Stimulated activated CD8-positive, alpha-beta memory T cell treated with anti-CD3 and anti-CD28 coated beads, Interleukin-15, amount 100 ng/mL, for 48 hours (primary cell): ENCODE data around the gene RASGRF1.

Experiments used
- DNase-seq, 2 donors: peaks; one replicate each; pipeline ENCODE4 v3.0.0-alpha.2; 2020; ENCODE audit warnings: low read depth in 2 of 2

The RASGRF1 gene

DNA sequence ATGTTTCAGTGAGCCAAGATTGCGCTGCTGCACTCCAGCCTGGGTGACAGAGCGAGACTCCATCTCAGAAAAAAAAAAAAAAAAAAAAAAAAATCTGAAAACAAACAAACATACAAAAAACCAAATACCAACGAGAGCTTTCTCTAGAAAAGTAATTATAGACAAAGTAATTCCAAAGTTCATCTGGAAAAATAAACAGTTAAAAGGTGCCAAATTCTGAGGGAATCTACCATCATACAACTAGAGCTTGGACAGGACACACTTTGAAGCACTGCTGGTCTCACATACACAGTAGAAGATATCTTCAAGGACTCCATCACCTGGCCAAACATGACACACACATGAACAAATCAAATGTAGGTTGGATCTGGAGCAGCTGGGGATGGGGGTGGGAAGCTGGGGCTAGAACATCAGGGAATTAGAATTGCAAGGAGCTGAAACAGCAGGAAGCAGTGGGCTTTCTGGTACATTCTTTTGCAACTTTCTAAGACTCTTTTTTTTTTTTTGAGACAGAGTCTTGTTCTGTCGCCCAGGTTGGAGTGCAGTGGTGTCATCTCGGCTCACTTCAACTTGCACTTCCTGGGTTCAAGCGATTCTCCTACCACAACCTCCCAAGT is 104.6 kb downstream of the RASGRF1 start:
- DNase-seq: no peak

DNA sequence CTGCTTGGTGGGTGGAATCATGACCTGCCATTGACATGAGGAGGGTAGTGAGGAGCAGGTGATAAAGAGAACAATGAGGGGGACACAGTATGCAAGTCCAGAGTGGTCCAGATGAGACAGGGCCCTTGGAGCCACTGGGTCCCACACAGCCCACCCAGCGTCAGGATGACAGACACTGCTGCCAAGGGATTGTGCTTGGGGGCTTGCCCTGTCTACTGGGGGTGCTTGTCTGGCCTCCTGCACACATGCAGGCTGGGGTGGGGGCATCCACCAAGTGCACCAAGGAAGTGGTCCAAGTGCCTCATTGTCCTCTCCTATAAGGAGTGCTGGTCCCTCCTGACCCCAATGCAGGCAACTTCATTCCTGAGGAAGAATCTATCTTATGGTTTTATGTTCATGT is 106.5 kb downstream of the RASGRF1 start:
- DNase-seq: no peak

DNA sequence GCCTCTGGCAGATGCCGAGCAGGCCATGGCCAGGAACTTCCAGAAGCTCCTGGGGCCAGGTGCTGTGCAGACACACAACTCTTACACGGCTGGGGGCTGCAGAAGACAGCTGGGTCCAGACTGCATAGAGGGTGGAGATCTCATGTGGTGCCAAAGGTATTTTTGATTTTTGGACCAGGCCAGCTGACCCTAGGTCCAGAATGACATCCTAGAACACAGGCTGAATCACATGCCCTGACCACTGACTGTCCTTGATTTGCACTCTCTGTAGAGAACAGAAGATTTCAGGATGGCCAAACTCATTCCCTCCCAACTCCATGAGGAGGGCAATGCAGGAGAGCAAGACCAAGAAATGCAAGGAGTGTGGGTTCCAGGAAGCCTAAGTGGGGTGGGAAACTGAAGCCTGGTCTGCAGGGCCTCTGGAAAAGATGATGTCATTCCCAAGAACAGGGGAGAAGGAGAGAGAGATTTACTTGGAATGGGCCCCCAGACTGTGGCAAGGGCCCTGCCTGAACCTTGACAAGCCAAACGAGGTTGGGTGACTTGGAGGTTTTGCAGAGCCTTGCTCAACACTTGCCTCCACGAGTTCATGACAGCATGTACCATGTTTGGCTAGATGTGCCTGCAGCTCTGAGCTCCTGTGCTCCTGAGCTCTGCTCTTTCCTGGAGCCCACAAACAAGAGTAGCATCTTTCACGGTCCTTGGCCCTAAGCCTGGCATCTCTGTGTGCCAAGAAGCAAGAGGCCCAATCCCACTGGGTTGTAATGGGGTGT is 107.2 kb downstream of the RASGRF1 start:
- no peak for DNase-seq

DNA sequence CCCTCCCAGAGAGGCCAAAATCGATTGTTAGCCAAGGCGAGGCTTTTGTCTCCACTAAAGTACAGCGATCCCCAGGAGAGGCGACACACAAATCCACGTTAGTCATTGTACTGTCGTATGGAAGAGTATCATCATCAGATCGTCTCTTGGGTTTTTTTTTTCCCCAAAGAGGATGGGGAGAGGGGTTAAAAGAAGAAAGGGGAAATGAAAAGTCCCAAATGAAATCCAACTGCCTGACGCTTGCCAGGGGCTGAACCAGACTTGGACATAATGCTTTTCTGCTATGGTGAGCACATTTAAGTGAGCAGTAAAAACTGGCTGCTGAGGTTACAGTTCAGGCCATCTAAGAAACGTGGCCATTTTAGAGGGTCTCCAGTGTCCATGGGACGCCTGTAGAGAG is 107.8 kb downstream of the RASGRF1 start:
- DNase-seq: no peak

DNA sequence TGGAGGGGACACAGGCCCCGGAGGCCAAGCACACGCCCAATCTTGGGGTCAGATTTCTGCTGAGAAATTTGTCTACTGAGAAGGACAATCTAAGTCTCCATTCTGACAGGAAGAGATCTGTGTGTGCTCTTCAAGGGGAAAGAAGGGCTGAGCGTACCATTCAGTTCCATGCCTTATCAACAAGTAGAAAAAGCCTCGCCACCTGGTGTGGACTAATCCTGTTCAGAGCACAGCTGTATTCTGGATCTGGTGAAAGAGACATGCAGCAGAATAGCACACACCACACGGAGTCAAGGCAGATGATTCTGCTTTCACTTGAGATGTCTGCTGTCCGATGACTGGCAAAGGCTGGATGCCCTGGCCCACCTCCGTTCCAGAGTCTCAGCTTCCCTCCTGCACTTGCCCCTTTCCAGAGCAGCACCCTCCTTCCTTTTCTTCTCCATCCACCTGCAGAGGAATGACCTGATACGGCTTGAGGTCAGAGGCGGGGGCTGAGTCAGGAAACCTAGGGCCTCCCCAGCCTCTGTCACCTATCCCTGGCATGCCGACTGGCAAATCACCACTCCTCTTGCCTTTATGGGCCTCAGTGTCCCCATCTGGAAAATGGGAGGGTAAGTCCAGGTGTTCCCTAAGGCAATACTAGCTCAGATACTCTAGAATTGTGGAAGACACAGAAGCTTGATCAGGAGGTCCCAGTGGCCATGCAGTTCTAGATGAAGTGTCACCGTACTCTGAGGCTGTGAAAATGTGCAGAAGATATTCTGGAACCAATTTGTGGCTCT is 108.9 kb downstream of the RASGRF1 start:
- DNase-seq: no peak

DNA sequence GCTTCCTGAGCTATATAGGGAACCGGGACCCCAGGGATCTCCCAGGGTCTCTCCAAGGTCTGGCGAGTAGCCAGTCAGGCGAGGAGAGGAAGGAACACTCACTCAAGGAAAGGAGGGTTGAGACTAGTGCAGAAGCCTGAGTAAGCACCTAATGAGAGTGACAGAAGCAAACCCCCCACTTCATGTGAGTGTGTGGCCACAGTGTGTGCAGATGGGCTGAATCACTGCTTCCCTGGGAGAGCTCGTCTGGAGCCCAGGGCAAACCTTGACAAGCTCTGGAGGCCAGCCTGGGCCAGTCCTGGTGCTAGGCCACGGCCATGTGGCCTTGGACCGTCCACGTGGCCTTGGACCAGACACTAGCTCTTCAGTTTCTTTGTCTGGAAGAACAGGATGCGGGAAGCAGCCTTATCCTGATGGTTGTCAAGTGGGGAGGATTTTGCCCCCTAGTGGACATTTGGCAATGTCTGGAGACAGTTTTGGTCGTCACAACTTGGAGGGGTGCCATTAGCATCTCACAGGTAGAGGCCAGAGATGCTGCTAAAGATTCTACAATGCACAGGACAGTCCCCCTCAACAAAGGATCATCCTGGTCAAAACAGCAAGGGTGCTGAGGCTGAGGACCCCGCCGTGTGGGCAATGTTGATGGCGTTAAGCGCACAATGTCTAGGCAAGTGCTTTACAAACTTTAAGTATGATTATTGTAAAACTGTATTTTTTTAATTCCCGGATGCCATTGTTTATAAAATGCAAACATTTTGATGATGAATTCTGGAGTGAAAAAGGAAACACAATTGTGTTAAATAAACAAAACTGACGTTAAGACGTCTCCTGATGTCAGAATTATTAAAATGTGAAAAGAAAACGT is 110.9 kb downstream of the RASGRF1 start:
- DNase-seq: no peak

DNA sequence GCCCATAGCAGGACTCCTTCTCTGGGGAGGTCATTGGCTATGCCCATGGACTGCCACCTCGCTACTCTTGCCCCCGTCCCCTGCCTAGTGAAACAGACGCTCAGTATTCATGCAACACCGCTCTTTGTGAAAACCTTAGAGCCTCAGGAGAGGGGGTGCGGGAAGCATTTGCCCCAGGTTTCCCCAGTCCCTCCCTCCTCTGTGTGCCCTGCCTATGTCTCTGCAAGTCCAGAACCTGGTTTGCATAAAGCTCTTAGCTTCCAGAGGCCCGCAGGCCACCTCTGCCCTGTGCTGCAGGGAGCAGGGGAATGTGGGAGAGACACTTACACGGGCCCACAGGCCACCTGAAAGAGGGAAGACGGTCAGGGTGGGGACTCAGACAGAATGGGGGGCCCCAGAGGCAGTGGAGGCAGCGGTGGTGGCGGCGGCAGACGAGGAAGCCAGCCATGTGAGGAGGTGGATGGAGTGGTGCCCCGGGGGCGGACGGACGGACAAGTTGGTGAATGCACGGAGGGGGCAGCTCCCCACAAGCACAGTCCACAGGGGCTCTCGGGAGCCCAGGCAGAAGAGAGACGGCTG is 111.9 kb downstream of the RASGRF1 start:
- no peak for DNase-seq

DNA sequence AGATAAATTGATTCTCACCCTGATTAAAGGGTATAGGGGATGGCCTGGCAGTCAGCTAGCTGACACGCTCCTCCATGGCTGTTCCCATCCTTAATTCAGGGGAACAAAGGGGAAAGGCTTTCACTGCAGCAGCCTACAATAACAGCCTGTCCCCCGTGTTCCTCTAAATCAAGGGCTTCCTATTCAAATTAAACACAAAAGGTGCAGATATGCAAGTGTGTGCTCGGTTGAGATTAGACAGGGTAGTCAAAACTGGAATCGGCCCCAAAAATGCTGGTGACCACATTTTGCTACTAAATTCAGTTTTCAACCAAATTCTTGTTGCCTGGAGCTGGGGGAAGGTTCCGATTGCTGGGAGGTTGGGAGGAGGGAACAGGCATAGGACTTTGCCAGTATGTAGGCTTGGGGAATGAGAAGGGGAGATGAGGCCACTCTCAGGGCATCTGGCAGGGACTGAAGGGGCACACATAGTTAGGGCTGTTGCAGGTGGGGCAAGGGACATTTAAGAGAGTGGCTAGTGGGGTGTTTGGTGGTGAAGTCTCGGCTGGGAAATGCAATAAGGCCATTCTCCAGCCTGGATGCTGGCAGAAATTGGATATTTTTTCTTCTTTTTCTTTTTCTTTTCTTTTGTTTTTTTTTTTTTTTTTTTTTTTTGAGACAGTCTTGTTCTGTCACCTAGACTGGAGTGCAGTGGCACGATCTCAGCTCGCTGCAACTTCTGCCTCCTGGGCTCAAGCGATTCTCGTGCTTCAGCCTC is 112.8 kb downstream of the RASGRF1 start:
- DNase-seq: no peak

DNA sequence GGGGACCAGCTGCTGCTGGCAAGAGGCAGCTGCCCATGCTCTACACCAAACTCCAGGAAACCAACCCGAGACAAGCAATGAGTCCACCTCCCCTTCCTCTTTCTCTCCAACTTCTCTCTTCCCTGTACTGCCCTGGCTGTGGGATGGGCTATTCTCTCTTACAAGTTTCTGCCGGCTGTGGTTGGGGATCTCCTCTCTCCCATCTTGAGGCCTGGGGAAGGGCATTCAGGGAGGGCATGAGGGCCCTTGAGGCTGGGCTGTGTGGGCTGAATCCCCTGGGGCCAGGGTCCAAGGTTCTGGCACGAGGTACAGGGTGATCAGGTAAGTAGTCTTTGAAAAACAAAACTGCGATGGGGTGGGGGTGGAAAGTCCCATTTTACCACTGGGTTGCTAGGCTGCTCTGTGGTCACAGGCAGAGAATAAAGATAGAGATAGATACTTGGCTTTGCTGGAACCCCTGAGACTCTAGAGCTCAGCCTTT is 113.4 kb downstream of the RASGRF1 start:
- DNase-seq: no peak

DNA sequence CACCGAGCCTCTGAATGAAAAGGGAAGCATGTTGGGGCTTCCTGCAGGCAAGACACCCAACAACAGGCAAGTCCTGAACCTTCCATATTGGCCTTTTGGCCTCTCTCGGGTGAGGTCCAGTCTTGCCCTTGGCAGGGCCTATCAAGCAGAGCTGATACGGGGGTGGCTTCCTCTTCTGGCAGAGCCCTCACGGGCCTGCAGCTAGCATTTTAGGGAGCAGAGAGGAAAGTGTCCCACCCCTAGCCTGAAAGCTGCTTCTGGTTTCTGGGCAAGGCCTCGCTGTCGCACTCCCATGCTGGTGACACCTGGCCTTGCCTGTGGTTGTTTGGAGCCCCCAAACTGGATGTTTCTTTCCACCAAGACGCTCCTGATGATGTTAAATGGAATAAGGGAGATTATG is 113.9 kb downstream of the RASGRF1 start:
- no peak for DNase-seq

DNA sequence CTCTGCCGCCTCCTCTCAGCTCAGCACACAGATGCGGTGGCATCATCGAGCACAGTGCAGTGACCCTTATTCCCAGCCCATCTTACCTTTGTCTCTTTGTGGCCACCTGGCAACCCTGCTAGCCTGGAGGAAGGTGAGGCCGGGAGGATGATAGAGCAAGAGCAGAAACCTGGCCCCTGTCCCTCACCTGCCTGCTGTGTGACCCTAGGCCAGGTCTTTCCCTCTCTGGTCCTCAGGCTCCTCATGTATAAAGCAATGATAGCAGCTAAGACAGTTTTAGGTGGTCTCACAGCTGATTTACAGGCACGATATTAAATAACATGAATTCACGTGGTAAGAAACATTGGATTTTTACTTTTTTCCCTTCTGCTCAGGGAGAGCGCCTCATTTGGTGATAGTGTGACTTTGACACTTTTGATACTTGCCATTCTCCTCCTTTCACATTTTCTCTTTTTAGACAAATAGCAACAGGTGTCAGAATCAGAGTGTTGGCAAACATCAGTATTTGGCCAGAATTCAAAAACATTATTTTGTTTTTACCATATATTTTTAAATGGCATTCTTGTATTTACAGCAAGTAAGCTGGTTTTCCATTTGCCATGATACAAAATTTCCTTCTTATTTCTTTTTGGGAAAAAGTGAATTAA is 116.2 kb downstream of the RASGRF1 start:
- no peak for DNase-seq

DNA sequence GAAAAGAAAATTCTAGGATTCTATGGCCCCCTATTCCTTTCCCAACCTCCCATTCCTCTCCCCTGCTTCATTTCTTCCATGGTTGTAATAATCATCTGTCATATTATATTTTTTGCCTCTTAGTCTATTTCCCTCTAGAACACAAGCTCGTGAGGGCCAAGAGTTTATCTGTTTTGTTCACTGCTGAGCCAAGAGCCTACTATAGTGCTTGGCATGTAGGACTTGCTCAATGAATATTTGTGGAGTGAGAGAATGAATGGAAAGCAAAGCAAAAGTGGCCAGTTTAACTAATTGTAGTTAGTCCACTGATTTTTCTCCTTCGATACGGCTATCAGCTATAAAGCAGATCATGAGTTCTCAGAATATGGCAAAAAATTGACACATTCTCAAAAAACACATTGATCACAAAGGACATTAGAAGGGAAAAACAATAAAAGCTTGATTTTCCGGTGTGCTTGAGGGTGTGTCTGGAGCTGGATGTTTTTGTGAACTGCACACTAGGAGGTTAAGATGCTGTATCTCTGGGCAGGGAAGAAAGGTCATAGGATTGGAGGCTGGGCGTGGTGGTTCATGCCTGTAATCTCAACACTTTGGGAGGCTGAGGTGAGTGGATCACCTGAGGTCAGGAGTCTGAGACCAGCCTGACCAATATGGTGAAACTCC is 120.8 kb downstream of the RASGRF1 start:
- no peak for DNase-seq

DNA sequence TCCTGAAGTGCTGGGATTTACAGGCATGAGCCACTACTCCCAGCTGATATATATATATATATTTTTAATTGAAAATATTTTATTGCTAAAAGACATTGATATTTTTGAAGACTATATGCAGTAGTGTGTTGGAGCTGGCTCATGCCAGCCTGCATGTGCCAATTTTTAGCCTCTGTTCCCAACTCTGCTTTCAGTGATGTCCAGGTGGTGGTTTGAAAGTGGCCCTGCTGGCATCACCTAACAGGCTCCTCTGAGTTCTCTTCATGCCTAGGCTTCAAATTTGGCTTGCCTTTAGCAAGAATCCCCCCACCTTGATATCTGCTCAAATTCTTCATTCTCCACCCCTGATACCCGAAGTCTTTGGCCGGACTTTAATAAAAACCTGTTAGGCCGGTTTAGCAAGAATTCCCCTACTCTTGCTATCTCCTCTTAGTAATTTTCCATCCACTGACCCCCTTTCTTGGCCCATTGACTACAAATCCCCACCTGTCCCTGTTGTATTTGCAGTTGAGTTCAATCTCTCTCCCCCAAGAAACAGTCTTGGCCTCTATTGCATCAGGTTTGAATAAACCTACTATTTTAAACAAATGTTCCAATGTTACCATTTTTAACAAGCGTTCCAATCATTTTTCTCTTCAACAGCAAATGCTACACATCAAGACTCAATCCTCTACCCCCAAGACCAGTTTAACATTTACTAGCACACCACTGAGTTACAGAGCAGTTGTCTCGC is 121.9 kb downstream of the RASGRF1 start:
- no peak for DNase-seq

DNA sequence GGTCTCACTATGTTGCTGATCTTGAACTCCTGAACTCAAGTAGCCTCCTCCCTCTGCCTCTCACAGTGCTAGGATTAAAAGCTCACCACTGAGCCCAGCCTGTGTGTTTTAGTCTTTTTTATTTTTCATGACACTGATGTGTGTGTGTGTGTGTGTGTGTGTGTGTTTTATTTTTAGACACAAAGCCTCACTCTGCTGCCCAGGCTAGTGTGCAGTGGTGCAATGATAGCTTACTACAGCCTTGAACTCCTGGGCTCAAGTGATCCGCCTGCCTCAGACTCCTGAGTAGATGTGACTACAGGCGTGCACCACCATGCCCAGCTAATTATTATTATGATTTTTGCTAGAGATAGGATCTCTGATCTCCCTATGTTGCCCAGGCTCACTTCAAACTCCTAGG is 122.5 kb downstream of the RASGRF1 start:
- DNase-seq: no peak

DNA sequence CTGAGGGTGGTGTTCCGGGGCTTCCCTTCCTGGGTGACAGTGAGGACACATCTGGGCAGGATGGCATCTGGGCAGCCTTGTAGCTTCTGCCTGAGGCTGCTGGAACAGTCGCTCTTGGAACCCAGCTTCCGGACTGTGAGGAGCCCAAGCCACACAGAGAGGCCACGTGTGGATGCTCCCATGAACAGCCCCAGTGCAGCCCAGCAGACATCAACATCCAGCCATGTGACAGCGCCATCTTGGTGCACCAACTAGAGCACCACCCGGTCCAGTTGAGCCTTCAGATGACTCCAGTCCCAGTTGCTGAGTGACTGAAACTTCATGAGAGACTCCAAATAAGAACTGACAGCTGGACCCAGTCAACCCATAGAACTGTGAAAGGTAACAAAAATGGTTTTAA is 130.3 kb downstream of the RASGRF1 start:
- DNase-seq: no peak

DNA sequence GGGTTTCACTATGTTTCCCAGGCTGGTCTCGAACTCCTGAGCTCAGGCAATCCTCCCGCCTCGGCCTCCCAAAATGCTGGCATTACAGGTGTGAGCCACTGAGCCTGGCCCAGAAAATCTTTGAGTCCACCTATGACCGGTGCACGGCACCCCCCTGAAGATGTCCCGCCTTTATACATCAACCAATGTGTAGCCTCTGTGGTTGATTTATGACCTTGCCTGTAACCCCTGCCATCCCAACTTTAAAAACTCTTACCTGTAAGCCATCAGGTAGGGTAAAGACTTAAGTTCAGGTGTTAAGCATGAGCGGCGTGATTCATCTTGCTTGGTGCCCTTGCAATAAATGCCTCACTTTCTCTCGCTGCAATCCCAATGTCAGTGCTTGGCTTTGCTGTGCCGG is 131.2 kb downstream of the RASGRF1 start:
- DNase-seq: no peak

DNA sequence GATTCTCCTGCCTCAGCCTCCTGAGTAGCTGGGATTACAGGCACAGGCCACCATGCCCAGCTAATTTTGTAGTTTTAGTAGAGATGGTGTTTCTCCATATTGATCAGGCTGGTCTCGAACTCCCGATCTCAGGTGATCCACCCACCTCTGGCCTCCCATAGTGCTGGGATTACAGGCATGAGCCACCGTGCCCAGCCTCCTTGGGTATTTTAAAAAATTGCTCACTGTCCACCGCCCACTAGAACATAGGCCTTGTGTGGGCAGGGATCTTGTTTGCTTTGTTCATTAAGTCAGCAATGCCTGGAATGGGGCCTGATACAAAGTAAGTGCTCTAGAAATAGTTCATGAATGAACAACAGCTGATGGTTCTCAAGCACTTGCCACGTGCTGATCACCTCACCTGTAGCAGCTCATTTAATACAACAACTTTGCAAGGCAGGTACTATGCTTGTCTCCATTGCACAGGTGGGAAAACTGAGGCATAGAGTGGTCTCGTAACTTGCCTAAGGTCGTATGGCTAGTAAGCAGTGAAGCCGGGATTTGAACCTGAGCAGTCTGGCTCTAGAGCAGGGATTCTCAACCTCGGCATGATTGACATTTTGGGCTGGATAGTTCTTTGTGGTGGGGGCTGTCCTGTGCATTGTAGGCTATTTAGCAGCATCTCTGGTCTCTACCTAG is 133.0 kb downstream of the RASGRF1 start:
- no peak for DNase-seq

DNA sequence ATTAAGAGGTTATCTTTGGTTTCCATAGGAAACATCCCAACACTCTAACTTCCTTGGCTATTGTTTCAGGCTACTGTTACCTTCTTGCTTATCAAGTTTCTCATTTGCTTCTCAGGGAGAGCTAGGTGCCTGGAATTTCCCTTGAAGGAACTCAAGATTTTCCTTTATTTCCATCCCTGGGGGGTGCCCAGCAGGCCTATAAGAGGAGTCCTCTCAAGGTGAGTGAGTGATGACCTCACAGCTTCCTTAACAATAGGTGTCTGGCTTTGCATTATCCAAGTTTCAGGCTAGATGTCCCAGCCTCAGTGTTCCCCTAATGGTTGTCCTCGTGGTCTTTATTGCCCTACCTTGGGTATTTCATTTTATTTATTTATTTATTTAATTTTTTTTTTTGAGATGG is 133.6 kb downstream of the RASGRF1 start:
- DNase-seq: no peak
